Hepatocyte (in vitro differentiated cells): ENCODE measurements around the gene OR10P1. TPM values are rescaled to one million over a fixed set of nuclear protein-coding genes. Genes with fewer than 3 reads are reported as not detected.

Source experiments
- DNase-seq: peaks from one replicate; pipeline ENCODE4 v3.0.0-alpha.2; 2016; ENCODE audit warnings: low spot score
- H2AFZ ChIP-seq: fragments of 200-600 bp; sonication (generic); 2 replicates; pipeline ENCODE4 v1.6.0; 2016; ENCODE audit warnings: antibody characterized with exemption, mild to moderate bottlenecking
- H3K27ac ChIP-seq: fragments of 200-600 bp; sonication (generic); 2 replicates; pipeline ENCODE4 v1.5.1; 2016; ENCODE audit warnings: mild to moderate bottlenecking
- H3K27me3 ChIP-seq: fragments of 200-600 bp; sonication (generic); 2 replicates; pipeline ENCODE4 v1.6.1; 2016
- H3K36me3 ChIP-seq: fragments of 200-600 bp; sonication (generic); replicated peaks from 2 replicates; pipeline ENCODE4 v1.5.1; 2016; ENCODE audit warnings: low read depth; ENCODE audit not compliant: insufficient read depth
- H3K4me1 ChIP-seq: fragments of 200-600 bp; sonication (generic); 2 replicates; pipeline ENCODE4 v1.5.1; 2016; ENCODE audit warnings: mild to moderate bottlenecking, moderate library complexity; ENCODE audit not compliant: insufficient read depth
- H3K4me2 ChIP-seq: fragments of 200-600 bp; sonication (generic); 2 replicates; pipeline ENCODE4 v1.6.0; 2016
- H3K4me3 ChIP-seq: fragments of 200-600 bp; sonication (generic); 2 replicates; pipeline ENCODE4 v1.5.1; 2016; ENCODE audit warnings: mild to moderate bottlenecking
- H3K79me2 ChIP-seq: fragments of 200-600 bp; sonication (generic); 2 replicates; pipeline ENCODE4 v1.6.0; 2017; ENCODE audit warnings: mild to moderate bottlenecking
- H3K9me2 ChIP-seq: fragments of 200-600 bp; sonication (generic); replicated peaks from 2 replicates; pipeline ENCODE4 v1.6.0; 2017; ENCODE audit warnings: mild to moderate bottlenecking; ENCODE audit not compliant: insufficient read depth
- H3K9me3 ChIP-seq: fragments of 200-600 bp; sonication (generic); 2 replicates; pipeline ENCODE4 v1.5.1; 2016; ENCODE audit warnings: low read depth, mild to moderate bottlenecking
- H4K20me1 ChIP-seq: fragments of 200-600 bp; sonication (generic); 2 replicates; pipeline ENCODE4 v1.6.0; 2016; ENCODE audit warnings: mild to moderate bottlenecking; ENCODE audit not compliant: insufficient read depth, poor library complexity, severe bottlenecking
- CTCF ChIP-seq: fragments of 200-600 bp; sonication (generic); IDR thresholded peaks from 2 replicates; pipeline ENCODE4 v1.5.1; 2016; ENCODE audit warnings: antibody characterized with exemption, mild to moderate bottlenecking; ENCODE audit not compliant: poor library complexity
- EZH2 ChIP-seq: fragments of 200-600 bp; sonication (generic); IDR thresholded peaks from 2 replicates; pipeline ENCODE4 v1.6.1; 2016; ENCODE audit warnings: antibody characterized with exemption, mild to moderate bottlenecking, borderline replicate concordance
- EZH2phosphoT487 ChIP-seq: fragments of 200-600 bp; sonication (generic); IDR thresholded peaks from one replicate; pipeline ENCODE4 v1.6.1; 2018; ENCODE audit warnings: antibody characterized with exemption, mild to moderate bottlenecking, low read depth, moderate library complexity; ENCODE audit not compliant: unreplicated experiment, severe bottlenecking
- WGBS: methylation state at CpG from one replicate; pipeline ENCODE4 v1.1.6; 2016; ENCODE audit warnings: low lambda C conversion rate; ENCODE audit errors: missing lambda C conversion rate; 5-methylcytosine and 5-hydroxymethylcytosine counted together
- polyA plus RNA-seq: library from polyadenylated mRNA; unstranded; fragments of >200 nt; fragmentation: Nextera tagmentation; extraction: Ambion mirVana; gene quantifications from 2 replicates; pipeline ENCODE4 v1.2.1, GENCODE V29; 2016
- total RNA-seq: library from RNA; depleted of rRNA; stranded (reverse); fragments of >200 nt; gene quantifications from 2 replicates; pipeline ENCODE4 v1.2.3, GENCODE V29; 2014

The OR10P1 gene
- total and polyA plus RNA-seq, 2 experiments from 2014 or later, result not detected

- DNase-seq, result peak; percentile 89
- H3K4me1 ChIP-seq, result no peaks in the 10 kb centered on the region
- TF ChIP-seq CTCF (peak; percentile 49), EZH2 (no peak)
- peak overlapping the region; percentile 79 for H3K27ac ChIP-seq
- WGBS, result 19% methylated on average over 13 of the region's 17 CpGs
- no peaks in the 10 kb centered on the region for H3K36me3 ChIP-seq
- H3K9me2 ChIP-seq, result no peaks in the 10 kb centered on the region
- peak overlapping the region; percentile 50 for H2AFZ ChIP-seq
- H3K27me3 ChIP-seq, result no peaks in the 10 kb centered on the region
- no peaks in the 10 kb centered on the region for H3K9me3 ChIP-seq
- no peaks in the 10 kb centered on the region for H4K20me1 ChIP-seq
- peaks cover 12% of the 10 kb centered on the region for H3K79me2 ChIP-seq
- H3K4me3 ChIP-seq, result peak overlapping the region; percentile 26
- H3K4me2 ChIP-seq, result peak overlapping the region; percentile 77
Observed at GRCh38 chr12:55681142-55682077, 44.7 kb downstream of the OR10P1 start.

- WGBS, result 81% methylated on average over 11 of the region's 13 CpGs
- H3K4me3 ChIP-seq, result peak overlapping the region; percentile 26
Observed at GRCh38 chr12:55682087-55682796, 45.5 kb downstream of the OR10P1 start.

GRCh38 chr12:55683676-55684075, 47.0 kb downstream of the OR10P1 start:
- Histone ChIP-seq H3K27me3 (no peaks in the 10 kb centered on the region), H4K20me1 (no peaks in the 10 kb centered on the region), H3K4me3 (no peak overlapping the region), H3K27ac (no peak overlapping the region), H3K79me2 (peaks cover 12% of the 10 kb centered on the region), H3K9me3 (no peaks in the 10 kb centered on the region), H3K4me1 (no peaks in the 10 kb centered on the region), H3K4me2 (peak overlapping the region; percentile 77), H3K9me2 (no peaks in the 10 kb centered on the region), H2AFZ (no peak overlapping the region), H3K36me3 (no peaks in the 10 kb centered on the region)
- TF ChIP-seq EZH2 (no peak), CTCF (no peak), EZH2phosphoT487 (no peak)
- 88% methylated on average over 7 of the region's 7 CpGs for WGBS
- DNase-seq, result no peak

More at GRCh38 chr12:55682087-55682796, 45.5 kb downstream of the OR10P1 start:
- Histone ChIP-seq H3K27ac (peak overlapping the region; percentile 71), H3K79me2 (peaks cover 12% of the 10 kb centered on the region), H4K20me1 (no peaks in the 10 kb centered on the region), H3K4me1 (no peaks in the 10 kb centered on the region), H3K9me2 (no peaks in the 10 kb centered on the region), H3K4me2 (peak overlapping the region; percentile 77), H3K9me3 (no peaks in the 10 kb centered on the region), H3K27me3 (no peaks in the 10 kb centered on the region), H2AFZ (peak overlapping the region; percentile 50), H3K36me3 (no peaks in the 10 kb centered on the region)
- DNase-seq, result no peak
- TF ChIP-seq EZH2phosphoT487 (no peak), CTCF (no peak), EZH2 (no peak)
